Measurements from ENCODE around the gene FAM227B.
"Not testable (repeated sequence)": the region's sequence is repeated elsewhere in the genome, so short reads cannot be mapped to it uniquely, and the experiment has no call there.

DNA sequence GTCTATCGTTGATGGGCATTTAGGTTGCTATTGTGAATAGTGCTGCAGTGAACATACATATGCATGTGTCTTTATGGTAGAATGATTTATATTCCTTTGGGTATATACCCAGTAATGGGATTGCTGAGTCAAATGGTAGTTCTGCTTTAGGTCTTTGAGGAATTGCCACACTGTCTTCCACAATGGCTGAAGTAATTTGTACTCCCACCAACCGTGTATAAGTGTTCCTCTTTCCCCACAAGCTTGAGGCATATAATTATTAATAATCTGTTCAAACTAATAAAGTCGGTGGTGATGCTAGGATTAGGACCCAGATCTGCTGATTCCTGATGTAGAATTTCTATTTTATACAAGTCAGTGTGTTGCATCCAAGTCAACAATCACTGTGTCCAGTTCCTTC lies 45.9 kb upstream of the FAM227B start:
- TF ChIP-seq, protein P1, sequence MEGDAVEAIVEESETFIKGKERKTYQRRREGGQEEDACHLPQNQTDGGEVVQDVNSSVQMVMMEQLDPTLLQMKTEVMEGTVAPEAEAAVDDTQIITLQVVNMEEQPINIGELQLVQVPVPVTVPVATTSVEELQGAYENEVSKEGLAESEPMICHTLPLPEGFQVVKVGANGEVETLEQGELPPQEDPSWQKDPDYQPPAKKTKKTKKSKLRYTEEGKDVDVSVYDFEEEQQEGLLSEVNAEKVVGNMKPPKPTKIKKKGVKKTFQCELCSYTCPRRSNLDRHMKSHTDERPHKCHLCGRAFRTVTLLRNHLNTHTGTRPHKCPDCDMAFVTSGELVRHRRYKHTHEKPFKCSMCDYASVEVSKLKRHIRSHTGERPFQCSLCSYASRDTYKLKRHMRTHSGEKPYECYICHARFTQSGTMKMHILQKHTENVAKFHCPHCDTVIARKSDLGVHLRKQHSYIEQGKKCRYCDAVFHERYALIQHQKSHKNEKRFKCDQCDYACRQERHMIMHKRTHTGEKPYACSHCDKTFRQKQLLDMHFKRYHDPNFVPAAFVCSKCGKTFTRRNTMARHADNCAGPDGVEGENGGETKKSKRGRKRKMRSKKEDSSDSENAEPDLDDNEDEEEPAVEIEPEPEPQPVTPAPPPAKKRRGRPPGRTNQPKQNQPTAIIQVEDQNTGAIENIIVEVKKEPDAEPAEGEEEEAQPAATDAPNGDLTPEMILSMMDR (IDR thresholded peaks at IDR 0.05), result not testable (repeated sequence)
- TF ChIP-seq POLR2A (IDR thresholded peaks at IDR 0.05), result not testable (repeated sequence)

Measured in testis (tissue), 2 donors.